ENCODE data around the gene PMAIP1. TPM values are rescaled to one million over a fixed set of nuclear protein-coding genes. Genes with fewer than 3 reads are reported as not detected.
"Not testable (repeated sequence)": the region's sequence is repeated elsewhere in the genome, so short reads cannot be mapped to it uniquely, and the experiment has no call there.

The PMAIP1 gene
- total and polyA plus RNA-seq, 9 of the 15 experiments (the other 6 are each of a cell fraction or from before 2014, with no cell fraction given) = 8.0 to 22.9 (median 14.9) TPM

GRCh38 chr18:59885579-59886163, 14.1 kb upstream of the PMAIP1 start:
- no peak for FAIRE-seq
- POLR2A ChIA-PET = interaction anchor here (3.1 kb wide), 1 partner anchor 14 kb away, joined by 18 read pairs; the partner anchor contains the start of gene PMAIP1

GRCh38 chr18:59886399-59886798, 13.4 kb upstream of the PMAIP1 start:
- ATAC-seq; intact Hi-C loops (cut with micrococcal nuclease); H4K20me1 ChIP-seq (replicated peaks; ENCODE audit: control insufficient read depth, insufficient read depth, low read length); H3K9me3 ChIP-seq (replicated peaks; ENCODE audit: control insufficient read depth, insufficient read depth, low read depth, low read length); in situ Hi-C loops (cut with MboI); H3K4me3 ChIP-seq; DNase-seq (ENCODE audit: extremely low read depth in 1 of 4, low spot score in 3 of 4); CTCF ChIA-PET (ENCODE audit: low intra/inter-chr PET ratio); FAIRE-seq; H3K4me2 ChIP-seq (ENCODE audit: insufficient read depth, low read length); H3K27ac ChIP-seq (ENCODE audit: extremely low read depth, low read depth, low read length); H3K36me3 ChIP-seq (ENCODE audit: control insufficient read depth, insufficient read depth, low read length); H3K9me1 ChIP-seq (ENCODE audit: control insufficient read depth, insufficient read depth, low read length); H3K27me3 ChIP-seq (ENCODE audit: control insufficient read depth in 2 of 2, insufficient read depth in 2 of 2, low read length in 2 of 2); H3K79me2 ChIP-seq (ENCODE audit: control insufficient read depth, insufficient read depth, low read length); H3K9ac ChIP-seq (ENCODE audit: insufficient read depth in 1 of 2, low read depth in 2 of 2, low read length in 2 of 2); BruUV-seq (replicated peaks); H2AFZ ChIP-seq (ENCODE audit: low read depth, low read length): not testable (repeated sequence)
- peaks cover 8 to 24% of the 10 kb centered on the region in 2 experiments; a peak in 4 of 5 replicates for H3K4me1 ChIP-seq (replicated peaks in 1 of 2; ENCODE audit: control insufficient read depth in 2 of 2, insufficient read depth in 2 of 2, low read length in 2 of 2)
- 20% methylated on average over 3 of the region's 3 CpGs for WGBS (ENCODE audit: insufficient coverage, low coverage, missing lambda C conversion rate)
- POLR2A ChIA-PET = interaction anchor here (3.1 kb wide), 1 partner anchor 14 kb away, joined by 18 read pairs; the partner anchor contains the start of gene PMAIP1

More at GRCh38 chr18:59885579-59886163, 14.1 kb upstream of the PMAIP1 start:
- H3K27ac ChIP-seq (ENCODE audit: extremely low read depth, low read depth, low read length) = no peak overlapping the region
- H3K9me1 ChIP-seq (ENCODE audit: control insufficient read depth, insufficient read depth, low read length) = no peaks in the 10 kb centered on the region
- ATAC-seq (no peak), DNase-seq (ENCODE audit: extremely low read depth in 1 of 4, low spot score in 3 of 4) (no peak)
- TF ChIP-seq ATF7 (IDR thresholded peaks at IDR 0.05) (0 out of 2 replicates have a peak, but pooled peaks have one; percentile 22), HCFC1 (IDR thresholded peaks at IDR 0.05; ENCODE audit: low read depth, low read length) (no peak), ZNF780A (CRISPR knock-in tag; IDR thresholded peaks at IDR 0.05) (no peak), FOSL1 (tag; conservative IDR thresholded peaks at IDR 0.05) (0 out of 2 replicates have a peak, but pooled peaks have one; percentile 35), PRDM10 (IDR thresholded peaks at IDR 0.05; ENCODE audit: partially characterized antibody) (peak; percentile 81), GTF2E2 (tag; IDR thresholded peaks at IDR 0.05) (no peak), ZNF143 (CRISPR knock-in tag; IDR thresholded peaks at IDR 0.05) (no peak), SPI1 (IDR thresholded peaks at IDR 0.05; ENCODE audit: borderline replicate concordance, low read depth, low read length) (peak; percentile 87), KLF6 (CRISPR knock-in tag; IDR thresholded peaks at IDR 0.05; ENCODE audit: borderline replicate concordance) (no peak), ZBTB17 (CRISPR knock-in tag; IDR thresholded peaks at IDR 0.05) (peak; percentile 59; the same call in 1 of the 2 replicates), SREBF1 (IDR thresholded peaks at IDR 0.05; ENCODE audit: borderline replicate concordance, low read depth, low read length) (no peak)
- intact Hi-C loops (cut with micrococcal nuclease) = no loop called here
- H3K9me3 ChIP-seq (replicated peaks; ENCODE audit: control insufficient read depth, insufficient read depth, low read depth, low read length) = no peaks in the 10 kb centered on the region
- no peaks in the 10 kb centered on the region for H3K36me3 ChIP-seq (ENCODE audit: control insufficient read depth, insufficient read depth, low read length)
- in situ Hi-C loops (cut with MboI) = no loop called here
- H3K79me2 ChIP-seq (ENCODE audit: control insufficient read depth, insufficient read depth, low read length) = no peaks in the 10 kb centered on the region
- peak overlapping the region; percentile 51; the same call in 1 of the 2 replicates for H2AFZ ChIP-seq (ENCODE audit: low read depth, low read length)
- no peak overlapping the region; a peak in 1 of 4 replicates for H3K9ac ChIP-seq (ENCODE audit: insufficient read depth in 1 of 2, low read depth in 2 of 2, low read length in 2 of 2)
- no TSS peak for BruUV-seq (replicated peaks)
- CTCF ChIA-PET (ENCODE audit: low intra/inter-chr PET ratio) = no interaction called here
- no peak overlapping the region for H3K4me3 ChIP-seq
- 33% methylated on average over 6 of the region's 6 CpGs for WGBS (ENCODE audit: insufficient coverage, low coverage, missing lambda C conversion rate)
- peaks cover 8 to 24% of the 10 kb centered on the region in 2 experiments; a peak in 4 of 5 replicates for H3K4me1 ChIP-seq (replicated peaks in 1 of 2; ENCODE audit: control insufficient read depth in 2 of 2, insufficient read depth in 2 of 2, low read length in 2 of 2)
- no peak overlapping the region for H3K4me2 ChIP-seq (ENCODE audit: insufficient read depth, low read length)
- no peaks in the 10 kb centered on the region for H3K27me3 ChIP-seq (ENCODE audit: control insufficient read depth in 2 of 2, insufficient read depth in 2 of 2, low read length in 2 of 2)
- no peaks in the 10 kb centered on the region for H4K20me1 ChIP-seq (replicated peaks; ENCODE audit: control insufficient read depth, insufficient read depth, low read length)
